GM21723 (cell line): ENCODE results near the gene VNN1.
"Not testable (repeated sequence)": the region's sequence is repeated elsewhere in the genome, so short reads cannot be mapped to it uniquely, and the experiment has no call there.

Experiments used
- ATAC-seq: cut with Tn5 transposase; IDR thresholded peaks from one replicate; pipeline ENCODE4 v1.9.1; 2021; ENCODE audit warnings: mild to moderate bottlenecking, moderate library complexity; ENCODE audit not compliant: unreplicated experiment

Gene VNN1

GRCh38 chr6:132673376-132674094 lies 40.3 kb downstream of the VNN1 start:
- ATAC-seq = no peak

- ATAC-seq = no peak
These were observed 42.6 kb downstream of the VNN1 start for GRCh38 chr6:132671295-132671694.

- ATAC-seq = peak; percentile 69
These were observed 44.1 kb downstream of the VNN1 start for GRCh38 chr6:132669690-132670291.

- ATAC-seq = no peak
These were observed 47.7 kb downstream of the VNN1 start for GRCh38 chr6:132666118-132666517.

- ATAC-seq = no peak
These were observed 49.4 kb downstream of the VNN1 start for GRCh38 chr6:132664309-132665034.

GRCh38 chr6:132663661-132664060 lies 50.2 kb downstream of the VNN1 start:
- no peak for ATAC-seq

- no peak for ATAC-seq
These were observed 51.9 kb downstream of the VNN1 start for GRCh38 chr6:132661906-132662305.

- no peak for ATAC-seq
These were observed 54.8 kb downstream of the VNN1 start, which contains the start of gene TAAR1 for GRCh38 chr6:132659082-132659481. TAAR1 (minus strand) TSS chr6:132659182; CDS start chr6:132646003, 13,179 bp downstream.

- ATAC-seq = peak; percentile 64
These were observed 62.8 kb downstream of the VNN1 start for GRCh38 chr6:132651062-132651461.

- ATAC-seq = no peak
These were observed 63.4 kb downstream of the VNN1 start for GRCh38 chr6:132650429-132650828.

- no peak for ATAC-seq
These were observed 65.0 kb downstream of the VNN1 start for GRCh38 chr6:132648828-132649227.

- peak; percentile 90 for ATAC-seq
These were observed 65.5 kb downstream of the VNN1 start for GRCh38 chr6:132648356-132648755.

- no peak for ATAC-seq
These were observed 70.3 kb downstream of the VNN1 start for GRCh38 chr6:132643547-132643946.

- ATAC-seq = not testable (repeated sequence)
These were observed 76.7 kb downstream of the VNN1 start for GRCh38 chr6:132637135-132637534.

- not testable (repeated sequence) for ATAC-seq
These were observed 77.9 kb downstream of the VNN1 start for GRCh38 chr6:132635906-132636305.

- ATAC-seq = not testable (repeated sequence)
These were observed 78.6 kb downstream of the VNN1 start for GRCh38 chr6:132635288-132635687.

- no peak for ATAC-seq
These were observed 79.1 kb downstream of the VNN1 start for GRCh38 chr6:132634796-132635195.

GRCh38 chr6:132633362-132633761 lies 80.5 kb downstream of the VNN1 start:
- ATAC-seq = no peak
